Heart right ventricle (tissue), 16 donors: Measurements from ENCODE around the gene LCP1. TPM values are rescaled to one million over a fixed set of nuclear protein-coding genes. Genes with fewer than 3 reads are reported as not detected.
A peak's percentile ranks its signal among the peaks of the same experiment; 100 is the strongest.

Experiments used
- ATAC-seq, 8 donors: fragments of 200-7000 bp; cut with Tn5 transposase; one replicate each; pipeline ENCODE4 v1.9.1; 2020; ENCODE audit warnings: mild to moderate bottlenecking in 8 of 8, moderate library complexity in 8 of 8, moderate number of reproducible peaks in 1 of 8
- DNase-seq, 2 donors: peaks; one replicate each; pipeline ENCODE4 v3.0.0-alpha.2; 2020
- H3K27ac ChIP-seq, 10 donors: fragments of 200-600 bp; sonication (generic) in 2 of 10; one replicate each; pipeline versions ENCODE4 v1.5.0 to v1.8.0; 2020 to 2022; ENCODE audit warnings: mild to moderate bottlenecking in 3 of 10
- H3K27me3 ChIP-seq, 7 donors: fragments of 200-600 bp; one replicate each; pipeline ENCODE4 v1.8.0; 2021 to 2022; ENCODE audit warnings: mild to moderate bottlenecking in 2 of 7
- H3K36me3 ChIP-seq, 9 donors: fragments of 200-600 bp; sonication (generic) in 1 of 9; one replicate each; pipeline versions ENCODE4 v1.5.0 to v1.8.0; 2020 to 2022; ENCODE audit warnings: mild to moderate bottlenecking in 2 of 9
- H3K4me1 ChIP-seq, 9 donors: fragments of 200-600 bp; sonication (generic) in 1 of 9; one replicate each; pipeline versions ENCODE4 v1.5.0 to v1.8.0; 2020 to 2022; ENCODE audit warnings: mild to moderate bottlenecking in 4 of 9
- H3K4me3 ChIP-seq, 10 donors: fragments of 200-600 bp; sonication (generic) in 2 of 10; one replicate each; pipeline versions ENCODE4 v1.5.0 to v1.8.0; 2020 to 2022; ENCODE audit warnings: mild to moderate bottlenecking in 7 of 10, moderate library complexity in 2 of 10
- H3K9me3 ChIP-seq, 11 donors: fragments of 200-600 bp in 10 of 11; sonication (generic) in 2 of 11; one replicate each; pipeline versions ENCODE4 v1.5.0 to v1.8.0; 2013 to 2022; ENCODE audit warnings: mild to moderate bottlenecking in 2 of 11, control low read depth in 1 of 11, moderate library complexity in 1 of 11
- CTCF ChIP-seq, 9 donors: fragments of 200-600 bp; sonication (generic) in 2 of 9; IDR thresholded peaks; one replicate each; pipeline versions ENCODE4 v1.5.0 to v1.8.0; 2021 to 2022; ENCODE audit warnings: antibody characterized with exemption in 9 of 9, mild to moderate bottlenecking in 5 of 9, moderate library complexity in 1 of 9
- WGBS, 2 donors: extraction: QIAGEN DNeasy Blood & Tissue Kit; methylation state at CpG; one replicate each; pipeline ENCODE4 v1.1.7; 2013; ENCODE audit warnings: inconsistent platforms in 1 of 2; 5-methylcytosine and 5-hydroxymethylcytosine counted together
- intact Hi-C, 10 donors: fragments of 100-400 bp; cut with DNase I; formaldehyde crosslinking; loops; one replicate each; pipeline versions ENCODE4 v1.11.1 to v1.14.2; 2022
- polyA plus RNA-seq, 2 donors: library from polyadenylated mRNA; stranded (reverse); fragments of 200-250 nt; gene quantifications; one replicate each; pipeline ENCODE4 v1.2.3, GENCODE V29; 2013
- total RNA-seq, 10 donors: library from RNA; stranded (reverse); fragmentation: NEBNext Ultra II Directional in 3 of 10; extraction: Animal tissue kit (Norgen Biotek cat#: 25700) in 3 of 10; gene quantifications; one replicate each; pipeline versions ENCODE4 v1.2.1 to v1.2.4, GENCODE V29; 2021 to 2023
- donor health status: Arrhythmogenic right ventricular cardiomyopathy.
- donor health status: ischemic (EF 13 %, LVEDD 7.1; RV severe dilation, severe dysfunction).
- donor health status: healthy with polysubstance abuse.
- donor health status: DM: no; HTN: yes; CAD: no.
- donor health status: DM: no; HTN: no; CAD: no.
- donor health status: ischemic (EF 25% LVEDD 6.9; RV normal size, moderate dysfunction).
- donor health status: ischemic (EF 25% LVEDD 5.7; RV mildly dilated, moderate dysfunction).
- donor health status: healthy.
- donor health status: DM: yes; HTN: yes; CAD: no.
- donor health status: Ischemic cardiomyopathy.
- donor health status: ischemic (EF 35%, LVEDD 5.7; RV mildly dilated, moderate dysfunction).
- donor health status: nonischemic (EF 11% LVEDD 7.7; RV severe dilation, severe dysfunction).
- donor health status: DM: yes; HTN: yes; CAD: no.
- donor health status: PGD.
- donor health status: ischemic (EF 29% LVEDD 5.4; RV normal size, mild dysfunction).
- donor health status: nonischemic (EF 23%, LVEDD 6.1; RV moderate dilation, normal function).

The LCP1 gene
- total and polyA plus RNA-seq, 12 donors: 3.2 to 127 (median 8.6) TPM

DNA sequence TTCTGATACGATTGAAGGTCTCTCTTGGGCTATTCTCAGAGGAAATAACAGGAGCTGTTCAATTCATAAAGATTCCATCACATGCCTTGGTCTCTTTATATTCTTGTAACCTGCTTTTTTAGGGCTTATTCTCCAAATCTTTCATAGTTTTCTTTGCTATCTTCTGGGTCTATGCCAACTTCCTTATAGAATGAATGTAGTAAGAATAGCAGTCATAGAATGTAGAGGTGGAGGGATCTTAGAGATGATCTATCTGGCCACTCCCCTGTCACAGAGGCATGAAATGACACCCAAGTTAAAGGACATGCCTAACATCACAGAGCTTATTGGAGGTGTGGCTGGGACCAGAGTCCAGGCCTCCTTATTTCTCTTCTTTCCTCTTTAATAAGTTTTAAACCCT lies 13.2 kb downstream of the LCP1 start:
- ATAC-seq: no peak
- no peak for DNase-seq
- no peak for TF ChIP-seq CTCF (IDR thresholded peaks at IDR 0.05)
- H3K27ac ChIP-seq: peak overlapping the region in 1 of 10 donors; percentile 49
- 38 to 45% methylated on average over 1 of the region's 1 CpG for WGBS, 2 donors
- H3K9me3 ChIP-seq: no peaks in the 10 kb centered on the region
- peaks cover 0 to 7% (median 0%) of the 10 kb centered on the region in 7 donors for H3K27me3 ChIP-seq
- peak overlapping the region in 1 of 10 donors; percentile 3 for H3K4me3 ChIP-seq
- H3K36me3 ChIP-seq: peaks cover 0 to 9% (median 0%) of the 10 kb centered on the region in 9 donors
- peaks cover 0 to 99% (median 12%) of the 10 kb centered on the region in 9 donors for H3K4me1 ChIP-seq
- intact Hi-C loops: loop anchor here in 2 of 10 donors (10.0 kb wide), 2 partner anchors 146 to 654 kb away; no protein-coding TSS in a partner anchor

- intact Hi-C loops: loop anchor here in 2 of 10 donors (10.0 kb wide), 2 partner anchors 146 to 654 kb away; no protein-coding TSS in a partner anchor
- Histone ChIP-seq H3K36me3 (peaks cover 0 to 9% (median 0%) of the 10 kb centered on the region in 9 donors), H3K27me3 (peaks cover 0 to 7% (median 0%) of the 10 kb centered on the region in 7 donors), H3K4me1 (peaks cover 0 to 97% (median 12%) of the 10 kb centered on the region in 9 donors), H3K4me3 (peak overlapping the region in 1 of 10 donors; percentile 14), H3K27ac (peak overlapping the region in 1 of 10 donors; percentile 49), H3K9me3 (no peaks in the 10 kb centered on the region)
- ATAC-seq: peak in 4 of 8 donors; percentile 41 to 68 (median 62)
- no peak for DNase-seq
- WGBS, 2 donors: 53 to 56% methylated on average over 8 of the region's 8 CpGs
- TF ChIP-seq CTCF (IDR thresholded peaks at IDR 0.05): no peak
Measured at GRCh38 chr13:46168341-46168740, 13.6 kb downstream of the LCP1 start.

DNA sequence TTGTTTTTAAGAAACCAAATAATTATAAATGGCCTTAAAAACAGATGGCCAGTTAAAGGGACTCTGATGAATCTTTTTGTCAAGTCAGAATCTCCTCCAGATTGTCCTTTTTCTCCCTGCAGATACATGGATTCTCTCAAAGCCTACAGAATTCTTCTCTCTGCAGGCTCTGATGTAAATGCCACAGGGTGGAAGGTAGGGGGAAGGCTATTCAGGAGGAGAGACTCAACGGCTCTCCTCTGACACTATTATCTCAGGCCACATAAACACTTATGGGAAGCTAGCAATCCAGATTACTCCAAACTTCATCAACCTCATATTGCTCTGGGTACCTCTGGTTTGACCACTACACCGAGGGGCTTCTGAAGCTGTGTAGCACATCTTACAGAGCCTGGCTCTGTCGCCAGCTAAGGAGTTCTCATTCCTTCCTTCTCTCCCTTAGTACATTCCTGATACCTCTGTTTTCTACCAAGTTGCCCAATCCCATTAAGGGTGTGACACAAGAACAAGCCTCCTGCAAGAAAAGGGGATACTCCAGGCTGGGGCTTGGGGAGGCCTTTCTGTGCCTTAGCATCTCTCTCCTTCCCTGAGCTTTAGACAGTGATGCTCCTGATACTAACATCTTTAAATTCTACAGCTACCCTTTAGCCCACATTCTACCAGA lies 14.9 kb downstream of the LCP1 start:
- ATAC-seq (no peak), DNase-seq (no peak)
- Histone ChIP-seq H3K36me3 (peaks cover 0 to 9% (median 0%) of the 10 kb centered on the region in 9 donors), H3K27me3 (peaks cover 0 to 7% (median 0%) of the 10 kb centered on the region in 7 donors), H3K9me3 (no peaks in the 10 kb centered on the region), H3K4me3 (peak overlapping the region in 1 of 10 donors; percentile 2), H3K4me1 (peaks cover 0 to 85% (median 12%) of the 10 kb centered on the region in 9 donors), H3K27ac (peak overlapping the region in 1 of 10 donors; percentile 32)
- TF ChIP-seq CTCF (IDR thresholded peaks at IDR 0.05): no peak
- intact Hi-C loops: loop anchor here in 2 of 10 donors (10.0 kb wide), 2 partner anchors 148 to 652 kb away; no protein-coding TSS in a partner anchor
- WGBS, 2 donors: 59% methylated on average over 3 of the region's 3 CpGs

- WGBS, 2 donors: 81% methylated on average over 1 of the region's 1 CpG
Measured at GRCh38 chr13:46166224-46166584, 15.8 kb downstream of the LCP1 start.

More at GRCh38 chr13:46166224-46166584, 15.8 kb downstream of the LCP1 start:
- Histone ChIP-seq H3K27me3 (peaks cover 0 to 7% (median 0%) of the 10 kb centered on the region in 7 donors), H3K27ac (no peak overlapping the region), H3K36me3 (peaks cover 0 to 9% (median 0%) of the 10 kb centered on the region in 9 donors), H3K4me3 (no peak overlapping the region), H3K4me1 (peaks cover 0 to 79% (median 9%) of the 10 kb centered on the region in 9 donors), H3K9me3 (no peaks in the 10 kb centered on the region)
- intact Hi-C loops: loop anchor here in 2 of 10 donors (10.0 kb wide), 2 partner anchors 149 to 651 kb away; no protein-coding TSS in a partner anchor
- no peak for DNase-seq
- no peak for ATAC-seq
- no peak for TF ChIP-seq CTCF (IDR thresholded peaks at IDR 0.05)
